Brain microvascular endothelial cell (primary cell): ENCODE measurements around the gene IFNL1.
A peak's percentile ranks its signal among the peaks of the same experiment; 100 is the strongest.
"Not testable (repeated sequence)": the region's sequence is repeated elsewhere in the genome, so short reads cannot be mapped to it uniquely, and the experiment has no call there.

Experiments used
- DNase-seq: peaks from one replicate; pipeline ENCODE4 v3.0.0-alpha.2; 2020
- H3K27ac ChIP-seq: fragments of 250-450 bp; sonication (Bioruptor Pico); 2 replicates; pipeline ENCODE4 v1.5.1; 2020; ENCODE audit warnings: mild to moderate bottlenecking, moderate library complexity
- H3K27me3 ChIP-seq: fragments of 250-450 bp; sonication (Bioruptor Pico); replicated peaks from 2 replicates; pipeline ENCODE4 v1.5.1; 2020; ENCODE audit warnings: mild to moderate bottlenecking
- H3K36me3 ChIP-seq: fragments of 250-450 bp; sonication (Bioruptor Pico); replicated peaks from 2 replicates; pipeline ENCODE4 v1.5.1; 2020; ENCODE audit warnings: mild to moderate bottlenecking
- H3K4me3 ChIP-seq: 2 replicates; pipeline ENCODE4 v1.5.1; 2011; ENCODE audit warnings: low read depth, mild to moderate bottlenecking, control low read depth, low read length, moderate library complexity
- in situ Hi-C: cut with HindIII; loops from 2 replicates; pipeline ENCODE4 v1.10.0; 2017; ENCODE audit warnings: low sequenced_read_pairs, low pct_ligation_motif_present
- TF ChIP-seq, protein P1 (sequence below): IDR thresholded peaks from 2 replicates; pipeline ENCODE4 v1.5.1; 2011; ENCODE audit warnings: low read depth, mild to moderate bottlenecking, moderate library complexity, low read length, control low read depth, inconsistent platforms; ENCODE audit errors: missing control alignments

IFNL1 gene

DNA sequence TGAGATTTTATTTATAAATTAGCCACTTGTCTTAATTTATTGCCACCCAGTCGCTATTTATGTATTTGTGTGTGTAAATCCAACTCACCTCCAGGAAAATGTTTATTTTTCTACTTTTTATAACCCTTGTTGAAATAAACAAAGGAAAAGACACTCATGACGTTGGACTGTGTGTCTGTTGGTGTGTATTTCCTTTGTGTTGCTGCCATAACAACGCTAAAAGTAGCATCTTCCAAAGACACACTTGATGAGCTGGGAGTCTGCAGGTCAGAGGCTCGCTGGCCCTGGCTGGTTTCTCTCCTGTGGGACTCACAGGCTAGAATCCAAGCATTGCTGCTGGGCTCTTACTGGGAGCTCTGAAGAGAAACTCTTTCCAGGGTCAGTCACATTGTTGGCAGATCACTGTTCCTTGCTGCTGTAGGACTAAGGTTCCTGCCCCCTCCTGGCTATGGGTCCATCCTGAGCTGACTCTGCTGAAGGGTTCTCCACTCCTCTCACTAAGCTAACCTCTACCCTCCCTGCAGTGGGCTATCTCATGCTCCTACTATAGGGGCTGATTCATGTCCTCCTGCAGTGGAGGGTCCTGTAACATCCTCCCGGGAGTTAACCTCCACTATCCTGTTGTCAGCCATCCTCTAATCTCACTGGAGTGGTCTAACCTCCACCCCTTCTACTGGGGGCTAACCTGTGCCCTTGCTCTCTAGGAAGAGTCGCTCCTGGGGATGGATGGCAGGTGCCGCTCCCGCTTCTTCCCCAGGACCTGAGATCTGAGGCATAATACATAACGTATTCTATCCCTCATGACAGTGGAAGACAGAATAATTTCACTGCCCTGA, 26.0 kb upstream of the IFNL1 start:
- Histone ChIP-seq H3K36me3 (no peaks in the 10 kb centered on the region), H3K4me3 (no peak overlapping the region), H3K27ac (no peak overlapping the region), H3K27me3 (peaks cover 9% of the 10 kb centered on the region)
- TF ChIP-seq, protein P1, sequence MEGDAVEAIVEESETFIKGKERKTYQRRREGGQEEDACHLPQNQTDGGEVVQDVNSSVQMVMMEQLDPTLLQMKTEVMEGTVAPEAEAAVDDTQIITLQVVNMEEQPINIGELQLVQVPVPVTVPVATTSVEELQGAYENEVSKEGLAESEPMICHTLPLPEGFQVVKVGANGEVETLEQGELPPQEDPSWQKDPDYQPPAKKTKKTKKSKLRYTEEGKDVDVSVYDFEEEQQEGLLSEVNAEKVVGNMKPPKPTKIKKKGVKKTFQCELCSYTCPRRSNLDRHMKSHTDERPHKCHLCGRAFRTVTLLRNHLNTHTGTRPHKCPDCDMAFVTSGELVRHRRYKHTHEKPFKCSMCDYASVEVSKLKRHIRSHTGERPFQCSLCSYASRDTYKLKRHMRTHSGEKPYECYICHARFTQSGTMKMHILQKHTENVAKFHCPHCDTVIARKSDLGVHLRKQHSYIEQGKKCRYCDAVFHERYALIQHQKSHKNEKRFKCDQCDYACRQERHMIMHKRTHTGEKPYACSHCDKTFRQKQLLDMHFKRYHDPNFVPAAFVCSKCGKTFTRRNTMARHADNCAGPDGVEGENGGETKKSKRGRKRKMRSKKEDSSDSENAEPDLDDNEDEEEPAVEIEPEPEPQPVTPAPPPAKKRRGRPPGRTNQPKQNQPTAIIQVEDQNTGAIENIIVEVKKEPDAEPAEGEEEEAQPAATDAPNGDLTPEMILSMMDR = no peak
- DNase-seq = no peak
- in situ Hi-C loops = no loop called here

DNA sequence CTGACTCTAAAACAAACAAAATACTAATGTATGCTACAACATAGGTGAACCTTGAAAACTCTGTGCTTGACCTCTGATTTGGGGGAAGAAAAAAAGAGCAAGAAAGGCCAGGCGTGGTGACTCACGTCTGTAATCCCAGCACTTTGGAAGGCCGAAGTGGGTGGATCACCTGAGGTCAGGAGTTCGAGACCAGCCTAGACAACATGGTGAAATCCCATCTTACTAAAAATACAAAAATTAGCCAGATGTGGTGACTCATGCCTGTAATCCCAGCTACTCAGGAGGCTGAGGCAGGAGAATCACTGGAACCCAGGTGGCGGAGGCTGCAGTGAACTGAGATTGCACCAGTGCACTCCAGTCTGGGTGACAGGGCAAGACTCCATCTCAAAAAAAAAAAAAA, 22.3 kb upstream of the IFNL1 start:
- H3K27ac ChIP-seq, H3K36me3 ChIP-seq, DNase-seq, H3K4me3 ChIP-seq, in situ Hi-C loops, H3K27me3 ChIP-seq: not testable (repeated sequence)

DNA sequence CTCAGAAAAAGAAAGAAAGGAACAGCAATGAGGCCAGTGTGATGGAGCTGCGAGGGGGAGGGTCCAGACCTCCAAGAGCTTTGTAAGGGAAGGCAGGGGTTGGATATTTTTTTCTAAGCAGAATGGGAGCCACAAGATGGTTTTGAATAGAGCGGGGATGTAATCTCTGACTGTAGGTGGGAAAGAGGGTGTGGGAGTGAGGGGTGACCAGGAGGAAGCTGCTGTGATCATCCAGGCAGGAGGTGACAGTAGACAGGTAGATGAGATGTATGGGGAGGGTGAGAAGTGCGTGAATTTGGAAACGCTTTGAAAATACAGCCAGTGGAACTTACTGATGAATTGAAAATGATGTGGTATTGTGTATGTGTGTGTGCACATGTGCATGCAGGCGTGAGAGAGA, 20.6 kb upstream of the IFNL1 start:
- in situ Hi-C loops = no loop called here
- TF ChIP-seq, protein P1 = no peak
- Histone ChIP-seq H3K4me3 (no peak overlapping the region), H3K36me3 (no peaks in the 10 kb centered on the region), H3K27me3 (no peaks in the 10 kb centered on the region), H3K27ac (no peak overlapping the region)
- no peak for DNase-seq

DNA sequence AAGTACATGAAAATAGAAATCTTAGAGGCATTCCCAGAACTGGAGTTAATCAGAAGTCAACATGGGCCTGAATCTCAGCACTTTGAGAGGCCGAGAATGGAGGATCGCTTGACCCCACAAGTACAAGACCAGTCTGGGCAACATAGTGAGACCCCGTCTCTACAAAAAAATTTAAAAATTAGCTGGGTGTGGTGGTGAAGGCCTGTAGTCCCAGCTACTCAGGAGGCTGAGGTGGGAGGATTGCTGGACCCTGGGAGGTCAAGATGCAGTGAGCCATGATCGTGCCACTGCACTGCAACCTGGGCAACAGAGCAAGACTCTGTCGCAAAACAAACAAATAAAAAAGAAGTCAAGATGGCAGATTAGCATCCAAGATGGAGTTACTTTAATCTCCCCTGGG, 19.5 kb upstream of the IFNL1 start:
- no peak overlapping the region for H3K4me3 ChIP-seq
- in situ Hi-C loops = no loop called here
- no peak overlapping the region for H3K27ac ChIP-seq
- no peaks in the 10 kb centered on the region for H3K27me3 ChIP-seq
- TF ChIP-seq, protein P1 = no peak
- no peak for DNase-seq
- no peaks in the 10 kb centered on the region for H3K36me3 ChIP-seq

DNA sequence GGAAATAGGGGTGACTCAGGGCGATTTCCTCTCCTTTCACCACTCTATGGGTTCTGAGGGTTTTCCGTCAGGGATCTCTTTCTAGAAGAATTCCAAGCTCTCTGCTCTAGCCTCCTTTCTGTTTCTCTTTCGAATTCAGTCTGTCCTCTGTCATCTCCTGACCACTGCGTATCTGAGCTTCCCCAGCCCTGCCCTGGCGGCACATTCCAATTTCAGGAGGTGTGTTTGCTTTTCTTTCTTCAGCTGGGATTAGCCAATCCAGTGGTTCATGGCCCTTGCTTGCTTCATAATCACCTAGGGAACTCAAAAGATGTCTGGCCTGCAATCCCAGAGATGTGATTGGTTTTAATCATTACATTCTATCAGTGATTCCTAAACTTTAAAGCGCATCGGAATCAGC, 18.6 kb upstream of the IFNL1 start:
- in situ Hi-C loops = no loop called here
- TF ChIP-seq, protein P1 = no peak

DNA sequence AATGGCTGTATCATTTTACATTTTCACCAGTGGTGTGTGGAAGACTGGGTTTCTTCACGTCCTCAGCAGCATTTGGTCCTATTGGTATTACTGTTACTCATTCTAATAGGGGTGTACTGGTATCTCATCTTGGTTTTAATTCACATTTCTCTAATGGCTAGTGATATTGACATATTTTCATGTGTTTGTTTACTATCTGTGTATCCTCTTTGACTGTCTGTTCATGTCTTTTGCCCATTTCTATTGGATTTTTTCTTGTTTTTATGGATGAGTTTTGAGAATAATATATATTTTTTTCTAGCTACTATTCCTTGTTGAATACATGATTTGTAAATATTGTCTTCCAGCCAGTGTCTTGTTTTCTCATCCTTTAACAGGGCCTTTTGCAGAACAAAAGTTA, 14.2 kb upstream of the IFNL1 start:
- H3K27me3 ChIP-seq = no peaks in the 10 kb centered on the region
- H3K27ac ChIP-seq = no peak overlapping the region
- no peaks in the 10 kb centered on the region for H3K36me3 ChIP-seq
- H3K4me3 ChIP-seq = no peak overlapping the region
- no peak for DNase-seq
- TF ChIP-seq, protein P1 = no peak
- in situ Hi-C loops = no loop called here

More for the DNA sequence above, 18.6 kb upstream of the IFNL1 start:
- Histone ChIP-seq H3K36me3 (no peaks in the 10 kb centered on the region), H3K27me3 (no peaks in the 10 kb centered on the region), H3K4me3 (no peak overlapping the region), H3K27ac (no peak overlapping the region)
- DNase-seq = peak; percentile 3
